ENCODE measurements around the gene ADGRG6.

The ADGRG6 gene

GRCh38 chr6:142291512-142291911 lies 10.3 kb upstream of the ADGRG6 start:
- no peaks in the 10 kb centered on the region for H3K36me3 ChIP-seq (ENCODE audit: control insufficient read depth, insufficient read depth, low read length)
- TF ChIP-seq CTCF (IDR thresholded peaks at IDR 0.05; ENCODE audit: insufficient read depth, low read length, poor library complexity, severe bottlenecking), result no peak
- no peaks in the 10 kb centered on the region for H3K27me3 ChIP-seq (replicated peaks; ENCODE audit: control insufficient read depth, insufficient read depth, low read length)
- no peak for DNase-seq (ENCODE audit: extremely low read depth, insufficient read length)
- no peak overlapping the region for H3K4me3 ChIP-seq (replicated peaks; ENCODE audit: low read depth, low read length)

- TF ChIP-seq CTCF (IDR thresholded peaks at IDR 0.05; ENCODE audit: insufficient read depth, low read length, poor library complexity, severe bottlenecking), result no peak
- no peak overlapping the region for H3K4me3 ChIP-seq (replicated peaks; ENCODE audit: low read depth, low read length)
Observed at GRCh38 chr6:142292166-142292924, 9.5 kb upstream of the ADGRG6 start.

GRCh38 chr6:142293121-142293520 lies 8.7 kb upstream of the ADGRG6 start:
- Histone ChIP-seq H3K27me3 (replicated peaks; ENCODE audit: control insufficient read depth, insufficient read depth, low read length) (no peaks in the 10 kb centered on the region), H3K4me3 (replicated peaks; ENCODE audit: low read depth, low read length) (no peak overlapping the region), H3K36me3 (ENCODE audit: control insufficient read depth, insufficient read depth, low read length) (no peaks in the 10 kb centered on the region)
- TF ChIP-seq CTCF (IDR thresholded peaks at IDR 0.05; ENCODE audit: insufficient read depth, low read length, poor library complexity, severe bottlenecking), result no peak
- DNase-seq (ENCODE audit: extremely low read depth, insufficient read length), result no peak

More at GRCh38 chr6:142292166-142292924, 9.5 kb upstream of the ADGRG6 start:
- no peaks in the 10 kb centered on the region for H3K36me3 ChIP-seq (ENCODE audit: control insufficient read depth, insufficient read depth, low read length)
- no peaks in the 10 kb centered on the region for H3K27me3 ChIP-seq (replicated peaks; ENCODE audit: control insufficient read depth, insufficient read depth, low read length)
- no peak for DNase-seq (ENCODE audit: extremely low read depth, insufficient read length)

GRCh38 chr6:142294679-142295078 lies 7.1 kb upstream of the ADGRG6 start:
- TF ChIP-seq CTCF (IDR thresholded peaks at IDR 0.05; ENCODE audit: insufficient read depth, low read length, poor library complexity, severe bottlenecking), result no peak
- no peaks in the 10 kb centered on the region for H3K27me3 ChIP-seq (replicated peaks; ENCODE audit: control insufficient read depth, insufficient read depth, low read length)
- DNase-seq (ENCODE audit: extremely low read depth, insufficient read length), result no peak

GRCh38 chr6:142296975-142297604 lies 4.7 kb upstream of the ADGRG6 start:
- no peak for DNase-seq (ENCODE audit: extremely low read depth, insufficient read length)

More at GRCh38 chr6:142294679-142295078, 7.1 kb upstream of the ADGRG6 start:
- no peaks in the 10 kb centered on the region for H3K36me3 ChIP-seq (ENCODE audit: control insufficient read depth, insufficient read depth, low read length)
- H3K4me3 ChIP-seq (replicated peaks; ENCODE audit: low read depth, low read length), result no peak overlapping the region

More at GRCh38 chr6:142296975-142297604, 4.7 kb upstream of the ADGRG6 start:
- Histone ChIP-seq H3K4me3 (replicated peaks; ENCODE audit: low read depth, low read length) (no peak overlapping the region), H3K27me3 (replicated peaks; ENCODE audit: control insufficient read depth, insufficient read depth, low read length) (no peaks in the 10 kb centered on the region), H3K36me3 (ENCODE audit: control insufficient read depth, insufficient read depth, low read length) (no peaks in the 10 kb centered on the region)
- TF ChIP-seq CTCF (IDR thresholded peaks at IDR 0.05; ENCODE audit: insufficient read depth, low read length, poor library complexity, severe bottlenecking), result no peak

All from GM06990 (cell line).